WTC11 (cell line): ENCODE measurements around the gene PCDHGA1. TPM values are rescaled to one million over a fixed set of nuclear protein-coding genes. Genes with fewer than 3 reads are reported as not detected.
"Not testable (repeated sequence)": the region's sequence is repeated elsewhere in the genome, so short reads cannot be mapped to it uniquely, and the experiment has no call there.

ENCODE experiments used
- ATAC-seq: fragments of 200-7000 bp; cut with Tn5 transposase; 2 replicates; pipeline ENCODE4 v1.10.0; 2021; ENCODE audit warnings: mild to moderate bottlenecking, moderate library complexity
- CTCF ChIA-PET: fragments of 300-600 bp; sonication (Branson Sonifier 250); formaldehyde crosslinking; loops from one replicate; lab custom pipeline; 2021; ENCODE audit warnings: antibody characterized with exemption; lab: Charles Lee
- POLR2A ChIA-PET: fragments of 350-600 bp; sonication (Branson Sonifier 250); formaldehyde crosslinking; loops from one replicate; lab custom pipeline; 2021; ENCODE audit warnings: antibody characterized with exemption; lab: Charles Lee
- DNase-seq: peaks from one replicate; pipeline ENCODE4 v3.0.0; 2021; ENCODE audit warnings: low spot score
- H3K27ac Mint-ChIP-seq: 2 replicates; pipeline ENCODE4 v1.8.0; 2021; ENCODE audit warnings: mixed read lengths
- H3K27me3 Mint-ChIP-seq: 2 replicates; pipeline ENCODE4 v1.8.0; 2021; ENCODE audit warnings: low read depth, mild to moderate bottlenecking, moderate library complexity, mixed read lengths
- H3K36me3 Mint-ChIP-seq: 2 replicates; pipeline ENCODE4 v1.8.0; 2021; ENCODE audit warnings: mixed read lengths
- H3K4me1 Mint-ChIP-seq: 2 replicates; pipeline ENCODE4 v1.8.0; 2022; ENCODE audit warnings: mixed read lengths
- H3K4me3 Mint-ChIP-seq: 2 replicates; pipeline ENCODE4 v1.8.0; 2021; ENCODE audit warnings: mild to moderate bottlenecking, moderate library complexity, mixed read lengths
- H3K9me3 Mint-ChIP-seq: 2 replicates; pipeline ENCODE4 v1.8.0; 2021; ENCODE audit warnings: mixed read lengths
- EMX1 ChIP-seq: fragments of 250-450 bp; sonication (Bioruptor Pico); IDR thresholded peaks from 2 replicates; pipeline ENCODE4 v1.8.0; 2021; ENCODE audit warnings: mild to moderate bottlenecking
- ESRRA ChIP-seq: sonication (generic); formaldehyde crosslinking; IDR thresholded peaks from 2 replicates; pipeline ENCODE4 v1.8.1; 2022; ENCODE audit warnings: mild to moderate bottlenecking, missing genetic modification reagents, borderline replicate concordance
- GABPB1 ChIP-seq: sonication (generic); formaldehyde crosslinking; IDR thresholded peaks from 2 replicates; pipeline ENCODE4 v1.8.1; 2023; ENCODE audit warnings: mild to moderate bottlenecking, missing genetic modification reagents
- HMGA2 ChIP-seq: fragments of 250-450 bp; sonication (Bioruptor Pico); IDR thresholded peaks from 2 replicates; pipeline ENCODE4 v1.4.0; 2021; ENCODE audit warnings: mild to moderate bottlenecking, moderate library complexity
- IRF2 ChIP-seq: sonication (generic); formaldehyde crosslinking; IDR thresholded peaks from 2 replicates; pipeline ENCODE4 v1.8.0; 2022; ENCODE audit warnings: low read depth, missing genetic modification reagents, borderline replicate concordance
- KAT7 ChIP-seq: sonication (generic); formaldehyde crosslinking; IDR thresholded peaks from 2 replicates; pipeline ENCODE4 v1.8.1; 2023; ENCODE audit warnings: missing genetic modification reagents, mild to moderate bottlenecking, borderline replicate concordance
- NFYB ChIP-seq: sonication (generic); formaldehyde crosslinking; conservative IDR thresholded peaks from 2 replicates; pipeline ENCODE4 v1.8.0; 2022; ENCODE audit warnings: low read depth, missing genetic modification reagents
- NR2C2 ChIP-seq: sonication (generic); formaldehyde crosslinking; IDR thresholded peaks from 2 replicates; pipeline ENCODE4 v1.8.0; 2022; ENCODE audit warnings: mild to moderate bottlenecking, missing genetic modification reagents
- NR3C1 ChIP-seq: sonication (generic); formaldehyde crosslinking; conservative IDR thresholded peaks from 2 replicates; pipeline ENCODE4 v1.8.1; 2023; ENCODE audit warnings: low read depth, mild to moderate bottlenecking, missing genetic modification reagents
- RELA ChIP-seq: sonication (generic); formaldehyde crosslinking; IDR thresholded peaks from 2 replicates; pipeline ENCODE4 v1.8.1; 2022; ENCODE audit warnings: missing genetic modification reagents, mild to moderate bottlenecking, borderline replicate concordance
- SMAD3 ChIP-seq: sonication (generic); formaldehyde crosslinking; IDR thresholded peaks from 2 replicates; pipeline ENCODE4 v1.8.0; 2022; ENCODE audit warnings: missing genetic modification reagents, mild to moderate bottlenecking, borderline replicate concordance
- ZNF219 ChIP-seq: sonication (generic); formaldehyde crosslinking; IDR thresholded peaks from 2 replicates; pipeline ENCODE4 v1.8.0; 2023; ENCODE audit warnings: missing genetic modification reagents, mild to moderate bottlenecking, borderline replicate concordance
- ZNF317 ChIP-seq: sonication (generic); formaldehyde crosslinking; IDR thresholded peaks from 2 replicates; pipeline ENCODE4 v1.8.1; 2023; ENCODE audit warnings: low read depth, mild to moderate bottlenecking, moderate library complexity, missing genetic modification reagents, borderline replicate concordance
- ZNF423 ChIP-seq: fragments of 250-450 bp; sonication (Bioruptor Pico); IDR thresholded peaks from 2 replicates; pipeline ENCODE4 v2.1.2; 2022; ENCODE audit warnings: mild to moderate bottlenecking, moderate library complexity
- ZNF671 ChIP-seq: fragments of 250-450 bp; sonication (Bioruptor Pico); IDR thresholded peaks from 2 replicates; pipeline ENCODE4 v1.8.0; 2021; ENCODE audit warnings: mild to moderate bottlenecking
- total RNA-seq: library from RNA; stranded (reverse); gene quantifications from 3 replicates; pipeline ENCODE4 v1.2.3, GENCODE V29; 2021
- TF ChIP-seq, protein P1 (sequence below): sonication (generic); formaldehyde crosslinking; conservative IDR thresholded peaks from 2 replicates; pipeline ENCODE4 v1.8.1; 2022; ENCODE audit warnings: mild to moderate bottlenecking, missing genetic modification reagents
- TF ChIP-seq, protein P2 (sequence below): fragments of 250-450 bp; sonication (Bioruptor Pico); IDR thresholded peaks from 2 replicates; pipeline ENCODE4 v1.9.0; 2021; ENCODE audit warnings: mild to moderate bottlenecking
- TF ChIP-seq, protein P3 (sequence below): fragments of 250-450 bp; sonication (Bioruptor Pico); IDR thresholded peaks from 2 replicates; pipeline ENCODE4 v1.9.0; 2021; ENCODE audit warnings: mild to moderate bottlenecking, borderline replicate concordance
- TF ChIP-seq, protein P4 (sequence below): sonication (generic); formaldehyde crosslinking; IDR thresholded peaks from 2 replicates; pipeline ENCODE4 v1.8.1; 2023; ENCODE audit warnings: mild to moderate bottlenecking, moderate library complexity, missing genetic modification reagents
- TF ChIP-seq, protein P5 (sequence below): sonication (generic); formaldehyde crosslinking; IDR thresholded peaks from 2 replicates; pipeline ENCODE4 v1.8.0; 2022; ENCODE audit warnings: mild to moderate bottlenecking, missing genetic modification reagents
- TF ChIP-seq, protein P6 (sequence below): fragments of 250-450 bp; sonication (Bioruptor Pico); conservative IDR thresholded peaks from 2 replicates; pipeline ENCODE4 v1.9.0; 2021; ENCODE audit warnings: mild to moderate bottlenecking
- TF ChIP-seq, protein P7 (sequence below): sonication (generic); formaldehyde crosslinking; IDR thresholded peaks from 2 replicates; pipeline ENCODE4 v1.8.1; 2022; ENCODE audit warnings: mild to moderate bottlenecking, moderate library complexity, missing genetic modification reagents

Gene PCDHGA1
- total RNA-seq, 1 experiment from 2014 or later = 1.5 TPM

DNA sequence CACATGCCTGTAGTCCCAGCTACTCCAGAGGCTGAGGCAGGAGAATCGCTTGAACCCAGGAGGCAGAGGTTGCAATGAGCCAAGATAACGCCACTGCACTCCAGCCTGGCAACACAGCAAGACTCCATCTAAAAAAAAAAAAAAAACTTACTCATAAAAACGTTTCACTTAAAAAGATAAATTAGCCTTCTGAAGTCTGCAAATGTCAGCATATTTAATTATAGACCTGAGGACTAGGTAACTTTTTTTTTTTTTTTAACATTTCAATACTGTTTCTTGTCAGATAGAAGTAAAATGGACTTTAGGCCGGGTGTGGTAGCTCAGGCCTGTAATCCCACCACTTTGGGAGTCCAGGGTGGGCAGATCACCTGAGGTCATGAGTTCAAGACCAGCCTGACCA, 13.4 kb upstream of the PCDHGA1 start:
- peaks cover 28% of the 10 kb centered on the region for H3K9me3 Mint-ChIP-seq
- H3K27ac Mint-ChIP-seq, H3K4me3 Mint-ChIP-seq, POLR2A ChIA-PET, DNase-seq, ATAC-seq: not testable (repeated sequence)
- H3K4me1 Mint-ChIP-seq = peaks cover 24% of the 10 kb centered on the region
- H3K27me3 Mint-ChIP-seq = peaks cover 24% of the 10 kb centered on the region
- H3K36me3 Mint-ChIP-seq = peaks cover 48% of the 10 kb centered on the region
- CTCF ChIA-PET = interaction anchor here (0.7 to 4.9 kb wide), 3 partner anchors 72 to 660 kb away, joined by 4 to 37 read pairs (median 4); partner anchors contain the start of genes PCDHB15 and PCDHB16

DNA sequence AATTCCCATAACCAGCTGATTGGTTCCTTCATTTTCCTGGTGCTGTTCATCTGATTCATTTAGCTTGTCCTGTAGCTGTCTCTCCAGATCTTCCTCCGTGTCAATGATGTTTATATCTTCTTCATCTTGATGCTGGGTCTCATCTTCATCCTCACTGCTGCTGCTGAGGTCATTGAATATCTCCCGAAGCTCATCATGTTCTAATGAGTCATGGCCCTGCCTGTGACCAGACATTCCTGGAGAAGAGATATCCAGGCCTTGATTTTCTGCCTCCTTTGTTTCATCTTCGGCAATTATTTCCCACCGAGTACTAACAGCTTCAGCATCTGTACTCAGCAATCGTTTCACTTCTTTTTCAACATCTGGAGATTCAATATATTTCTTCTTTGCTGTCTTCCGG, 11.1 kb upstream of the PCDHGA1 start:
- Mint-ChIP-seq H3K27ac (peak overlapping the region; percentile 39), H3K4me1 (peaks cover 24% of the 10 kb centered on the region), H3K9me3 (peaks cover 33% of the 10 kb centered on the region), H3K4me3 (peak overlapping the region; percentile 99), H3K36me3 (peaks cover 48% of the 10 kb centered on the region), H3K27me3 (peaks cover 24% of the 10 kb centered on the region)
- no peak for TF ChIP-seq GABPB1 (CRISPR knock-in tag)
- TF ChIP-seq, protein P1, sequence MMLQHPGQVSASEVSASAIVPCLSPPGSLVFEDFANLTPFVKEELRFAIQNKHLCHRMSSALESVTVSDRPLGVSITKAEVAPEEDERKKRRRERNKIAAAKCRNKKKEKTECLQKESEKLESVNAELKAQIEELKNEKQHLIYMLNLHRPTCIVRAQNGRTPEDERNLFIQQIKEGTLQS (CRISPR knock-in tag) = no peak
- TF ChIP-seq EMX1 = no peak
- TF ChIP-seq ZNF671 (CRISPR knock-in tag) = no peak
- TF ChIP-seq, protein P2, sequence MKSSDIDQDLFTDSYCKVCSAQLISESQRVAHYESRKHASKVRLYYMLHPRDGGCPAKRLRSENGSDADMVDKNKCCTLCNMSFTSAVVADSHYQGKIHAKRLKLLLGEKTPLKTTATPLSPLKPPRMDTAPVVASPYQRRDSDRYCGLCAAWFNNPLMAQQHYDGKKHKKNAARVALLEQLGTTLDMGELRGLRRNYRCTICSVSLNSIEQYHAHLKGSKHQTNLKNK (CRISPR knock-in tag) = no peak
- TF ChIP-seq, protein P3, sequence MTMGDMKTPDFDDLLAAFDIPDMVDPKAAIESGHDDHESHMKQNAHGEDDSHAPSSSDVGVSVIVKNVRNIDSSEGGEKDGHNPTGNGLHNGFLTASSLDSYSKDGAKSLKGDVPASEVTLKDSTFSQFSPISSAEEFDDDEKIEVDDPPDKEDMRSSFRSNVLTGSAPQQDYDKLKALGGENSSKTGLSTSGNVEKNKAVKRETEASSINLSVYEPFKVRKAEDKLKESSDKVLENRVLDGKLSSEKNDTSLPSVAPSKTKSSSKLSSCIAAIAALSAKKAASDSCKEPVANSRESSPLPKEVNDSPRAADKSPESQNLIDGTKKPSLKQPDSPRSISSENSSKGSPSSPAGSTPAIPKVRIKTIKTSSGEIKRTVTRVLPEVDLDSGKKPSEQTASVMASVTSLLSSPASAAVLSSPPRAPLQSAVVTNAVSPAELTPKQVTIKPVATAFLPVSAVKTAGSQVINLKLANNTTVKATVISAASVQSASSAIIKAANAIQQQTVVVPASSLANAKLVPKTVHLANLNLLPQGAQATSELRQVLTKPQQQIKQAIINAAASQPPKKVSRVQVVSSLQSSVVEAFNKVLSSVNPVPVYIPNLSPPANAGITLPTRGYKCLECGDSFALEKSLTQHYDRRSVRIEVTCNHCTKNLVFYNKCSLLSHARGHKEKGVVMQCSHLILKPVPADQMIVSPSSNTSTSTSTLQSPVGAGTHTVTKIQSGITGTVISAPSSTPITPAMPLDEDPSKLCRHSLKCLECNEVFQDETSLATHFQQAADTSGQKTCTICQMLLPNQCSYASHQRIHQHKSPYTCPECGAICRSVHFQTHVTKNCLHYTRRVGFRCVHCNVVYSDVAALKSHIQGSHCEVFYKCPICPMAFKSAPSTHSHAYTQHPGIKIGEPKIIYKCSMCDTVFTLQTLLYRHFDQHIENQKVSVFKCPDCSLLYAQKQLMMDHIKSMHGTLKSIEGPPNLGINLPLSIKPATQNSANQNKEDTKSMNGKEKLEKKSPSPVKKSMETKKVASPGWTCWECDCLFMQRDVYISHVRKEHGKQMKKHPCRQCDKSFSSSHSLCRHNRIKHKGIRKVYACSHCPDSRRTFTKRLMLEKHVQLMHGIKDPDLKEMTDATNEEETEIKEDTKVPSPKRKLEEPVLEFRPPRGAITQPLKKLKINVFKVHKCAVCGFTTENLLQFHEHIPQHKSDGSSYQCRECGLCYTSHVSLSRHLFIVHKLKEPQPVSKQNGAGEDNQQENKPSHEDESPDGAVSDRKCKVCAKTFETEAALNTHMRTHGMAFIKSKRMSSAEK (CRISPR knock-in tag) = no peak
- no peak for TF ChIP-seq ESRRA (CRISPR knock-in tag)
- TF ChIP-seq, protein P4, sequence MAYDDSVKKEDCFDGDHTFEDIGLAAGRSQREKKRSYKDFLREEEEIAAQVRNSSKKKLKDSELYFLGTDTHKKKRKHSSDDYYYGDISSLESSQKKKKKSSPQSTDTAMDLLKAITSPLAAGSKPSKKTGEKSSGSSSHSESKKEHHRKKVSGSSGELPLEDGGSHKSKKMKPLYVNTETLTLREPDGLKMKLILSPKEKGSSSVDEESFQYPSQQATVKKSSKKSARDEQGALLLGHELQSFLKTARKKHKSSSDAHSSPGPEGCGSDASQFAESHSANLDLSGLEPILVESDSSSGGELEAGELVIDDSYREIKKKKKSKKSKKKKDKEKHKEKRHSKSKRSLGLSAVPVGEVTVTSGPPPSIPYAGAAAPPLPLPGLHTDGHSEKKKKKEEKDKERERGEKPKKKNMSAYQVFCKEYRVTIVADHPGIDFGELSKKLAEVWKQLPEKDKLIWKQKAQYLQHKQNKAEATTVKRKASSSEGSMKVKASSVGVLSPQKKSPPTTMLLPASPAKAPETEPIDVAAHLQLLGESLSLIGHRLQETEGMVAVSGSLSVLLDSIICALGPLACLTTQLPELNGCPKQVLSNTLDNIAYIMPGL = no peak
- no peak for TF ChIP-seq IRF2 (CRISPR knock-in tag)
- no peak for TF ChIP-seq ZNF423 (CRISPR knock-in tag)
- no peak for TF ChIP-seq NR2C2 (CRISPR knock-in tag)
- TF ChIP-seq RELA (CRISPR knock-in tag) = no peak
- DNase-seq (no peak), ATAC-seq (no peak)
- ChIA-PET CTCF (interaction anchor here (0.6 to 4.9 kb wide), 21 partner anchors 10 to 245 kb away, joined by 3 to 46 read pairs (median 7); partner anchors contain the start of genes PCDHB10, PCDHB11, PCDHB14 and PCDHB15), POLR2A (no interaction called here)

DNA sequence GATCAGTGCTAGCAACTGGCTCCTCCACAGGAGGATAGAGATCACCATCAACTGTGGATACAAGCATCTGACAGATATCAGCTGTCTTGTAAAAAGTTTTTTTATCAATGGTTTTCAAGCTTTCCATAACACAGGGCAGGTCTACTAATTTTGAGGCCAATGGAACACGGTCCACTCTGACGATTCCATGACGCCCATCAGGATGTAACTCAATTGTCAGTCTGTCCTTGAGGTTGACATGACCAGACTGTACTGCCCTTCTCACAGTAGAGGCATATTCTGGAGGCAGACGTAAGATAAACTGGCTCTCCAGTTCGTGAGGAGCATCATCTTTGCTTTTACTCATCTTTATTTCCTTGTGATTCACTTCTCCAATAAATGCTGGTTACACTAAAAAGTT, 10.6 kb upstream of the PCDHGA1 start:
- Mint-ChIP-seq H3K9me3 (peaks cover 33% of the 10 kb centered on the region), H3K27ac (peak overlapping the region; percentile 99), H3K36me3 (peaks cover 48% of the 10 kb centered on the region), H3K4me1 (peaks cover 24% of the 10 kb centered on the region), H3K4me3 (peak overlapping the region; percentile 99), H3K27me3 (peaks cover 24% of the 10 kb centered on the region)
- CTCF ChIA-PET = interaction anchor here (0.5 to 4.9 kb wide), 40 partner anchors 8 to 244 kb away, joined by 3 to 46 read pairs (median 6); partner anchors contain the start of genes PCDHB10, PCDHB11, PCDHB12 and PCDHB14
- no peak for DNase-seq
- no peak for ATAC-seq
- POLR2A ChIA-PET = interaction anchor here (0.8 to 1.6 kb wide), 4 partner anchors 11 to 238 kb away, joined by 3 to 5 read pairs (median 4); partner anchors contain the start of genes PCDHB15 and PCDHGA1
- TF ChIP-seq NFYB (CRISPR knock-in tag) (no peak), ZNF317 (CRISPR knock-in tag) (no peak), NR3C1 (no peak), HMGA2 (CRISPR knock-in tag) (no peak), KAT7 (CRISPR knock-in tag) (no peak), SMAD3 (CRISPR knock-in tag) (no peak), ZNF219 (no peak), ZNF423 (CRISPR knock-in tag) (no peak)
- TF ChIP-seq, protein P5, sequence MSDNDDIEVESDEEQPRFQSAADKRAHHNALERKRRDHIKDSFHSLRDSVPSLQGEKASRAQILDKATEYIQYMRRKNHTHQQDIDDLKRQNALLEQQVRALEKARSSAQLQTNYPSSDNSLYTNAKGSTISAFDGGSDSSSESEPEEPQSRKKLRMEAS (CRISPR knock-in tag) = no peak
- TF ChIP-seq, protein P6, sequence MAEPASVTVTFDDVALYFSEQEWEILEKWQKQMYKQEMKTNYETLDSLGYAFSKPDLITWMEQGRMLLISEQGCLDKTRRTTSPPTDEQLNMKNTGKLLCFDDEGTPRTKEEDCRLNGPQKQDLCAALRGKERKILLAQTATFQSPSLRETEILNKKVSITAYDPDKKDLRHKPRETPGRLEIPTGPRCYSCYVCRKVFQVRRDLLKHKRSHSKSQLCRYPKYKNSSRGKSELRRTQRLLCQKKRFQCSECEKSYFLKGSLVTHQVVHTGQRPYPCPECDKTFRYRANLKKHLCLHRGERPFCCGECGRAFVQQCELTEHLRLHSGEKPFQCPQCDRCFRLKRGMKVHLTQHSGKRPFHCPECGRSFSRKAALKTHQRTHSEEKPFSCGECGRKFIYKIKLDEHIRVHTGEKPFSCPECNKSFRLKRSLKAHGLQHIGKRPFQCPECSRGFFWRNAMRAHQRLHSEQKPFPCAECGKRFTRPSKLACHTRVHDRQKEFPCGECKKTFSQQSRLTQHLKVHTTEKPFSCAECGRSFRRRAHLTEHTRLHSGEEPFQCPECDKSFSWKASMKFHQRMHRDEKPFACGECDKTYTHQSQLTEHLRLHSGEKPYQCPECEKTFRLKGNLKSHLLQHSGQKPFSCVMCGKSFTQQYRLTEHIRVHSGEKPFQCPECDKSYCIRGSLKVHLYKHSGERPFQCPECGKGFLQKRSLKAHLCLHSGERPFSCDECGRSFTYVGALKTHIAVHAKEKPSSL (CRISPR knock-in tag) = no peak
- TF ChIP-seq, protein P7, sequence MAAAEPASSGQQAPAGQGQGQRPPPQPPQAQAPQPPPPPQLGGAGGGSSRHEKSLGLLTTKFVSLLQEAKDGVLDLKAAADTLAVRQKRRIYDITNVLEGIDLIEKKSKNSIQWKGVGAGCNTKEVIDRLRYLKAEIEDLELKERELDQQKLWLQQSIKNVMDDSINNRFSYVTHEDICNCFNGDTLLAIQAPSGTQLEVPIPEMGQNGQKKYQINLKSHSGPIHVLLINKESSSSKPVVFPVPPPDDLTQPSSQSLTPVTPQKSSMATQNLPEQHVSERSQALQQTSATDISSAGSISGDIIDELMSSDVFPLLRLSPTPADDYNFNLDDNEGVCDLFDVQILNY = no peak
